ENCODE measurements around the gene SP9.
"Not testable (repeated sequence)": the region's sequence is repeated elsewhere in the genome, so short reads cannot be mapped to it uniquely, and the experiment has no call there.

SP9 gene

GRCh38 chr2:174344716-174345461 is 10.1 kb downstream of the SP9 start:
- no peak for DNase-seq

DNA sequence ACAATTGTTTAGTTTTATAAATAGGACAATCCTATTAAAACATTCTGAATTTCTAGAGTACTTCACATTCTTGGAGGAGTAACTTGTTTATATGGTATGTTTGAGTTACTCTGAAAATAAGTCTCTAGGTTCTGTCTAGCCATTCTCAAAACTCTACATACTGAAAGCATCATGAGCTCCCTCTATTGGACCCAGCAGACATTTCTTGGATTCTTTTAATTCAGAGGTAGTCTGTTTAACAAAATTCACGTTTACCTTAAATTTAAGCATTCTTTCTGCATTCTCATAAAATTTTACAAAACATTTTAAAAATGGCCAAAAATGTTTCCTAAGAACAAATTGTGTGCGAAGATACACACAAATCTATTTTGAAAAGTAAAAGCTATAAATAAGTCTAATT is 15.3 kb downstream of the SP9 start:
- no peak for DNase-seq

- DNase-seq: no peak
Observed at GRCh38 chr2:174350593-174351181, 15.9 kb downstream of the SP9 start.

DNA sequence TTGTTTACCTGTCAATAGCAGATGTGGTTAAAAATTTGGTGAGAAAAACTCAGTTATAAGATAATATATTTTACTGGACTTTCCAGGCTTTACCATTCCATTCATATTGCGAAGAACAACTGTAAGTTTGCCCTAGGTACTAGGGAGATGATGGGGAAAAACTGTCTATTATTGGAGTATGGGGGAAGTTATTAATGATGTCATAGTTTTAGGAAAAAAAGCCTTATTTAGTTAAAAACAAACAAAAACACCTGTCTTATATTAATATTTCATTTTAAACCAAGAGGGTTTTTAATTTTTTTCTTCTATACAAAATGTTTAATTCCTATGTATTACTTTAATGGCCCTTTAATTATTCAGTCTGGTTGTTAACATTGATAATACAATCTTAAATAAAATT is 18.2 kb downstream of the SP9 start:
- no peak for DNase-seq

- no peak for DNase-seq
Observed at GRCh38 chr2:174356347-174356746, 21.6 kb downstream of the SP9 start.

DNA sequence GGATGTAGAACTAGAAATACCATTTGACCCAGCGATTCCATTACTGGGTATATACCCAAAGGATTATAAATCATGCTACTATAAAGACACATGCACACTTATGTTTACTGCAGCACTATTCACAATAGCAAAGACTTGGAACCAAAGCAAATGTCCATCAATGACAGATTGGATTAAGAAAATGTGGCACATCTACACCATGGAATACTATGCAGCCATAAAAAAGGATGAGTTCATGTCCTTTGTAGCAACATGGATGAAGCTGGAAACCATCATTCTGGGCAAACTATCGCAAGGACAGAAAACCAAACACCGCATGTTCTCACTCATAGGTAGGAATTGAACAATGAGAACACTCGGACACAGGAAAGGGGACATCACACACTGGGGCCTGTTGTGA is 24.9 kb downstream of the SP9 start:
- DNase-seq: not testable (repeated sequence)

GRCh38 chr2:174362949-174363348 is 28.2 kb downstream of the SP9 start:
- DNase-seq: no peak

DNA sequence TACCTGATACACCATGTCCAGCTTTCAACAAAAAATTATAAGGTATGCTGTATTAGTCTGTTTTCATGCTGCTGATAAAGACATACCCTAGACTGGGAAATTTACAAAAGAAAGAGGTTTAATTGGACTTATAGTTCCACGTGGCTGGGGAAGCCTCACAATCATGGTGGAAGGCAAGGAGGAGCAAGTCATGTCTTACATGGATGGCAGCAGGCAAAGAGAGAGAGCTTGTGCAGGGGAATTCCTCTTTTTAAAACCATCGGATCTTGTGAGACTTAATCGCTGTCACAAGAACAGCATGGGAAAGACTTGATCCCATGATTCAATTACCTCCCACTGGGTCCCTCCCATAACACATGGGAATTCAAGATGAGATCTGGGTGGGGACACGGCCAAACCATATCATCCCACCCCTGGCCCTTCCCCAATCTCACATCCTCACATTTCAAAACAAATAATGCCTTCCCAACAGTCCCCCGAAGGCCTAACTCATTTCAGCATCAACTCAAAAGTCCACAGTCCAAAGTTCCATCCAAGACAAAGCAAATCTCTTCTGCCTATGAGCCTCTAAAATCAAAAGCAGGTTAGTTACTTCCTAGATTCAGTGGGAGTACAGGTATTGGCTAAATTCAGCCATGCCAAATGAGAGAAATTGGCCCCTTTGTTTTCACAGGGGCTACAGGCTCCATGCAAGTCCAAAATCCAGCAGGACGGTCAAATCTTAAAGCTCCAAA is 28.9 kb downstream of the SP9 start:
- DNase-seq: not testable (repeated sequence)

- no peak for DNase-seq
Observed at GRCh38 chr2:174364628-174365027, 29.9 kb downstream of the SP9 start.

DNA sequence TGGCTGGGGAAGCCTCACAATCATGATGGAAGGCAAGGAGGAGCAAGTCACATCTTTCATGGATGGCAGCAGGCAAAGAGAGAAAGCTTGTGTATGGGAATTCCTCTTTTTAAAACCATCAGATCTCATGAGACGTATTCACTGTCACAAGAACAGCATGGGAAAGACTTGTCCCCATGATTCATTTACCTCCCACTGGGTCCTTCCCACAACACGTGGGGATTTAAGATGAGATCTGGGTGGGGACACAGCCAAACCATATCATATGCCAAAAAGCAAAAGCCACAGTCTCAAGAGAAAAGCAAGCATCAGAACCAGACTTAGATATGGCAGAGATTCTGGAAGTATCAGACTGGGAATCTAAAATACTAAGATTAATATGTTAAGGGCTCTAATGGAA is 30.8 kb downstream of the SP9 start:
- no peak for DNase-seq

- DNase-seq: no peak
Observed at GRCh38 chr2:174368691-174369090, 33.9 kb downstream of the SP9 start.

- no peak for DNase-seq
Observed at GRCh38 chr2:174376967-174377366, 42.2 kb downstream of the SP9 start.

- DNase-seq: no peak
Observed at GRCh38 chr2:174383796-174384195, 49.0 kb downstream of the SP9 start.

GRCh38 chr2:174385201-174385600 is 50.4 kb downstream of the SP9 start:
- DNase-seq: no peak

Measured in SHP77 (cell line).